Endothelial cell of umbilical vein (primary cell): ENCODE results near the gene BCAR3. TPM values are rescaled to one million over a fixed set of nuclear protein-coding genes. Genes with fewer than 3 reads are reported as not detected.

Source experiments
- BruUV-seq: library from RNA; stranded (reverse); fragments of 400-500 nt; replicated peaks from 2 replicates; lab custom pipeline; 2021; lab: Mats Ljungman, UMichigan
- CTCF ChIA-PET: fragments of 300-600, 350-600 bp; sonication (Branson Sonifier 250); formaldehyde crosslinking; loops from one replicate; lab custom pipeline; 2021; ENCODE audit warnings: antibody characterized with exemption, inconsistent platforms; lab: Charles Lee
- POLR2A ChIA-PET: fragments of 300-600, 350-600 bp; sonication (Branson Sonifier 250); formaldehyde crosslinking; loops from one replicate; lab custom pipeline; 2021; ENCODE audit warnings: antibody characterized with exemption, inconsistent platforms; lab: Charles Lee
- DNase-seq: peaks from one replicate; pipeline ENCODE4 v3.0.0-alpha.2; 2011; ENCODE audit warnings: low read depth, low spot score
- FAIRE-seq: peaks from 2 replicates; lab custom pipeline; 2011; peaks lifted over from hg19 to GRCh38; lab: Jason Lieb, UNC
- H2AFZ ChIP-seq: 2 replicates; pipeline ENCODE4 v1.6.0; 2012; ENCODE audit warnings: low read depth, low read length, control low read depth, inconsistent platforms
- H3K27ac ChIP-seq: 2 replicates; pipeline ENCODE4 v1.5.1; 2011; ENCODE audit warnings: low read depth, mild to moderate bottlenecking, control low read depth, low read length, moderate library complexity; ENCODE audit not compliant: insufficient read depth
- H3K27me3 ChIP-seq, 2 experiments: 2 replicates each; pipeline versions ENCODE4 v1.6.0 to v1.6.1; 2011; ENCODE audit warnings: low read length in 2 of 2, mixed read lengths in 1 of 2; ENCODE audit not compliant: control insufficient read depth in 2 of 2, insufficient read depth in 2 of 2
- H3K36me3 ChIP-seq, 2 experiments: 2 replicates in 1 of 2; 3 replicates in 1 of 2; pipeline ENCODE4 v1.5.1; 2011; ENCODE audit warnings: low read length in 2 of 2, mild to moderate bottlenecking in 1 of 2, moderate library complexity in 1 of 2; ENCODE audit not compliant: control insufficient read depth in 2 of 2, insufficient read depth in 2 of 2; ENCODE audit errors: extremely low read depth in 1 of 2
- H3K4me1 ChIP-seq: 3 replicates; pipeline ENCODE4 v1.5.1; 2011; ENCODE audit warnings: mild to moderate bottlenecking, low read length; ENCODE audit not compliant: control insufficient read depth, insufficient read depth; ENCODE audit errors: extremely low read depth
- H3K4me2 ChIP-seq: 2 replicates; pipeline ENCODE4 v1.6.1; 2011; ENCODE audit warnings: low read length, control low read depth, mixed read lengths; ENCODE audit not compliant: insufficient read depth
- H3K4me3 ChIP-seq, 3 experiments: fragments of 200-600 bp in 1 of 3; sonication (generic), shearing (Covaris generic) in 1 of 3; replicated peaks in 1 of 3; 2 replicates each; pipeline ENCODE4 v1.5.1; 2011 to 2016; ENCODE audit warnings: control low read depth in 3 of 3, low read length in 3 of 3, mild to moderate bottlenecking in 2 of 3, inconsistent platforms in 1 of 3, low read depth in 1 of 3, moderate library complexity in 1 of 3; ENCODE audit not compliant: insufficient read depth in 1 of 3
- H3K79me2 ChIP-seq: 2 replicates; pipeline ENCODE4 v1.6.0; 2012; ENCODE audit warnings: low read length, inconsistent platforms; ENCODE audit not compliant: control insufficient read depth, insufficient read depth
- H3K9ac ChIP-seq: replicated peaks from 2 replicates; pipeline ENCODE3; 2011; ENCODE audit warnings: low read length, control low read depth; ENCODE audit not compliant: insufficient read depth; ENCODE audit errors: extremely low read depth
- H3K9me1 ChIP-seq: replicated peaks from 3 replicates; pipeline ENCODE4 v1.6.0; 2011; ENCODE audit warnings: mild to moderate bottlenecking, low read length; ENCODE audit not compliant: control insufficient read depth, insufficient read depth; ENCODE audit errors: extremely low read depth
- H3K9me3 ChIP-seq: replicated peaks from 2 replicates; pipeline ENCODE4 v1.5.1; 2012; ENCODE audit warnings: low read length, inconsistent platforms; ENCODE audit not compliant: control insufficient read depth, insufficient read depth
- H4K20me1 ChIP-seq: replicated peaks from 2 replicates; pipeline ENCODE3; 2011; ENCODE audit warnings: mild to moderate bottlenecking, low read length; ENCODE audit not compliant: control insufficient read depth, insufficient read depth; ENCODE audit errors: extremely low read depth
- EZH2 ChIP-seq: IDR thresholded peaks from 2 replicates; pipeline ENCODE4 v1.6.1; 2012; ENCODE audit warnings: borderline replicate concordance, low read depth, mild to moderate bottlenecking, moderate library complexity, low read length, inconsistent platforms; ENCODE audit not compliant: severe bottlenecking
- FOS ChIP-seq: IDR thresholded peaks from 2 replicates; pipeline ENCODE4 v1.6.1; 2011; ENCODE audit warnings: mild to moderate bottlenecking, low read length, moderate library complexity, borderline replicate concordance; ENCODE audit not compliant: insufficient read depth
- GATA2 ChIP-seq: IDR thresholded peaks from 2 replicates; pipeline ENCODE4 v1.7.0; 2011; ENCODE audit warnings: low read depth, mild to moderate bottlenecking, moderate library complexity, mixed read lengths, low read length; ENCODE audit not compliant: insufficient read length, insufficient read depth
- JUN ChIP-seq: IDR thresholded peaks from 2 replicates; pipeline ENCODE4 v1.6.1; 2011; ENCODE audit warnings: borderline replicate concordance, low read depth; ENCODE audit not compliant: insufficient read length, insufficient read depth
- MAX ChIP-seq: IDR thresholded peaks from 2 replicates; pipeline ENCODE4 v1.6.1; 2011; ENCODE audit not compliant: insufficient read depth, insufficient read length
- MYC ChIP-seq: IDR thresholded peaks from one replicate; pipeline ENCODE4 v1.6.1; 2011; ENCODE audit warnings: mild to moderate bottlenecking, low read depth, low read length
- POLR2A ChIP-seq: IDR thresholded peaks from 2 replicates; pipeline ENCODE4 v1.6.1; 2012; ENCODE audit warnings: low read depth, mild to moderate bottlenecking, control low read depth, low read length
- POLR2AphosphoS5 ChIP-seq: IDR thresholded peaks from 2 replicates; pipeline ENCODE4 v1.6.1; 2012; ENCODE audit warnings: low read depth, mild to moderate bottlenecking, control low read depth, low read length, moderate library complexity; ENCODE audit not compliant: insufficient read depth
- dilution Hi-C: fragments of 300-500 bp; cut with MboI; formaldehyde crosslinking; loops from one replicate; pipeline ENCODE4 v1.15.0; 2019; ENCODE audit warnings: low sequenced_read_pairs; ENCODE audit not compliant: extremely low pct_ligation_motif_present
- intact Hi-C: fragments of 100-400 bp; cut with micrococcal nuclease; formaldehyde crosslinking; loops from one replicate; pipeline ENCODE4 v1.10.0; 2022
- polyA plus RNA-seq, 4 experiments: library from polyadenylated mRNA; depleted of rRNA in 3 of 4; stranded (reverse) in 3 of 4; unstranded in 1 of 4; fragments of >200 nt; gene quantifications; 2 replicates each; pipeline versions ENCODE4 v1.2.1 to v1.2.3, GENCODE V29; 2011 to 2012; ENCODE audit warnings: missing spikeins in 1 of 4
- total RNA-seq: library from RNA; stranded (reverse); gene quantifications from 2 replicates; pipeline ENCODE4 v1.2.3, GENCODE V29; 2021
- TF ChIP-seq, protein P1 (sequence below), 2 donors: IDR thresholded peaks; 1 replicate in 1 of 2; 2 replicates in 1 of 2; pipeline ENCODE4 v1.5.1; 2011; ENCODE audit warnings: low read length in 2 of 2, mild to moderate bottlenecking in 2 of 2, moderate library complexity in 2 of 2, control low read depth in 1 of 2, inconsistent platforms in 1 of 2, low read depth in 1 of 2; ENCODE audit not compliant: insufficient read depth in 1 of 2; ENCODE audit errors: extremely low read depth in 1 of 2

BCAR3 gene
- total and polyA plus RNA-seq, 2 donors (not counting 3 experiments of a cell fraction or from before 2014, with no cell fraction given), result 17.5 to 32.9 TPM

- peaks cover 69% of the 10 kb centered on the region for H3K79me2 ChIP-seq
- H3K4me2 ChIP-seq, result no peak overlapping the region
- TF ChIP-seq, protein P1, sequence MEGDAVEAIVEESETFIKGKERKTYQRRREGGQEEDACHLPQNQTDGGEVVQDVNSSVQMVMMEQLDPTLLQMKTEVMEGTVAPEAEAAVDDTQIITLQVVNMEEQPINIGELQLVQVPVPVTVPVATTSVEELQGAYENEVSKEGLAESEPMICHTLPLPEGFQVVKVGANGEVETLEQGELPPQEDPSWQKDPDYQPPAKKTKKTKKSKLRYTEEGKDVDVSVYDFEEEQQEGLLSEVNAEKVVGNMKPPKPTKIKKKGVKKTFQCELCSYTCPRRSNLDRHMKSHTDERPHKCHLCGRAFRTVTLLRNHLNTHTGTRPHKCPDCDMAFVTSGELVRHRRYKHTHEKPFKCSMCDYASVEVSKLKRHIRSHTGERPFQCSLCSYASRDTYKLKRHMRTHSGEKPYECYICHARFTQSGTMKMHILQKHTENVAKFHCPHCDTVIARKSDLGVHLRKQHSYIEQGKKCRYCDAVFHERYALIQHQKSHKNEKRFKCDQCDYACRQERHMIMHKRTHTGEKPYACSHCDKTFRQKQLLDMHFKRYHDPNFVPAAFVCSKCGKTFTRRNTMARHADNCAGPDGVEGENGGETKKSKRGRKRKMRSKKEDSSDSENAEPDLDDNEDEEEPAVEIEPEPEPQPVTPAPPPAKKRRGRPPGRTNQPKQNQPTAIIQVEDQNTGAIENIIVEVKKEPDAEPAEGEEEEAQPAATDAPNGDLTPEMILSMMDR (IDR thresholded peaks at IDR 0.05; ENCODE audit: extremely low read depth in 1 of 2, insufficient read depth in 1 of 2, low read depth in 1 of 2, low read length in 2 of 2), result no peak
- TF ChIP-seq EZH2 (no peak), POLR2AphosphoS5 (no peak), JUN (no peak), MYC (no peak), GATA2 (no peak), POLR2A (no peak), MAX (no peak), FOS (no peak)
- H3K27ac ChIP-seq, result peak overlapping the region; percentile 92
- no peak for DNase-seq
- no peak overlapping the region for H3K9ac ChIP-seq
- peaks cover 0 to 7% of the 10 kb centered on the region in 2 experiments for H3K36me3 ChIP-seq
- no peak for FAIRE-seq
- no peaks in the 10 kb centered on the region for H4K20me1 ChIP-seq
- intact Hi-C loops (no loop called here), dilution Hi-C loops (loop anchor here (25.0 kb wide), 1 partner anchor 144 kb away; no protein-coding TSS in a partner anchor)
- H3K9me1 ChIP-seq, result no peaks in the 10 kb centered on the region
- no TSS peak for BruUV-seq
- no peaks in the 10 kb centered on the region for H3K27me3 ChIP-seq
- no peak overlapping the region for H3K4me3 ChIP-seq
- peaks cover 89% of the 10 kb centered on the region for H3K4me1 ChIP-seq
- H2AFZ ChIP-seq, result no peak overlapping the region
- POLR2A ChIA-PET, result no interaction called here
- H3K9me3 ChIP-seq, result no peaks in the 10 kb centered on the region
- CTCF ChIA-PET, result interaction anchor here (0.7 to 8.2 kb wide), 4 partner anchors 12 to 148 kb away, joined by 3 to 98 read pairs (median 39); partner anchors contain the start of gene BCAR3
Measured at GRCh38 chr1:93668121-93668520, 13.5 kb downstream of the BCAR3 start.
